ENCODE data around the gene GABRB2. TPM values are rescaled to one million over a fixed set of nuclear protein-coding genes. Genes with fewer than 3 reads are reported as not detected.

The GABRB2 gene
- polyA plus RNA-seq, 2 of the 4 experiments (the other 2 are of a cell fraction), result not detected

DNA sequence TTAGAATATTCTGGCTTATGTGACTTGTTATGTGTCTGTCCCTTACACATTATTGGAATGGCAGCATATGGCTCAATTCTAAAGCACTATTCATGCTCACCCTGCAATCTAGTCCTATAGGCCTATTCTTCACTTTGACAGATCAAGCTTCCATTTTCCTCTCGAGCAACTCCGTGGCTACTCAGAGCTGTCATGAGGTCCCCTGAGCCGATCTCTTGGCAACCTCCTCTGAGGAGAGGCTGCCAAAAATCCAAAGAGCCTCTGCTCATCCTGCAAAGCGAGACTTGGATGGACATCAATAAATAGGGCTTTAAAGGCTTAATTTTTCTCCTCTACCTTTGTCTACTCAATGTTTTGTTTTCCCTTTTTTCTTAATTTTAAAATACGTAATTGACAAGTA lies 163.8 kb downstream of the GABRB2 start:
- 6% methylated on average over 5 of the region's 5 CpGs for WGBS (ENCODE audit: missing lambda C conversion rate)
- ATAC-seq (no peak), DNase-seq (ENCODE audit: low read depth in 1 of 2, low spot score in 1 of 2) (no peak), FAIRE-seq (no peak)
- H3K9me3 ChIP-seq, result no peaks in the 10 kb centered on the region
- no peak overlapping the region for H3K27ac ChIP-seq
- H3K4me2 ChIP-seq, result no peak overlapping the region
- POLR2A ChIA-PET, result no interaction called here
- H3K4me1 ChIP-seq, result no peaks in the 10 kb centered on the region
- CTCF ChIA-PET, result no interaction called here
- TF ChIP-seq, protein P1, sequence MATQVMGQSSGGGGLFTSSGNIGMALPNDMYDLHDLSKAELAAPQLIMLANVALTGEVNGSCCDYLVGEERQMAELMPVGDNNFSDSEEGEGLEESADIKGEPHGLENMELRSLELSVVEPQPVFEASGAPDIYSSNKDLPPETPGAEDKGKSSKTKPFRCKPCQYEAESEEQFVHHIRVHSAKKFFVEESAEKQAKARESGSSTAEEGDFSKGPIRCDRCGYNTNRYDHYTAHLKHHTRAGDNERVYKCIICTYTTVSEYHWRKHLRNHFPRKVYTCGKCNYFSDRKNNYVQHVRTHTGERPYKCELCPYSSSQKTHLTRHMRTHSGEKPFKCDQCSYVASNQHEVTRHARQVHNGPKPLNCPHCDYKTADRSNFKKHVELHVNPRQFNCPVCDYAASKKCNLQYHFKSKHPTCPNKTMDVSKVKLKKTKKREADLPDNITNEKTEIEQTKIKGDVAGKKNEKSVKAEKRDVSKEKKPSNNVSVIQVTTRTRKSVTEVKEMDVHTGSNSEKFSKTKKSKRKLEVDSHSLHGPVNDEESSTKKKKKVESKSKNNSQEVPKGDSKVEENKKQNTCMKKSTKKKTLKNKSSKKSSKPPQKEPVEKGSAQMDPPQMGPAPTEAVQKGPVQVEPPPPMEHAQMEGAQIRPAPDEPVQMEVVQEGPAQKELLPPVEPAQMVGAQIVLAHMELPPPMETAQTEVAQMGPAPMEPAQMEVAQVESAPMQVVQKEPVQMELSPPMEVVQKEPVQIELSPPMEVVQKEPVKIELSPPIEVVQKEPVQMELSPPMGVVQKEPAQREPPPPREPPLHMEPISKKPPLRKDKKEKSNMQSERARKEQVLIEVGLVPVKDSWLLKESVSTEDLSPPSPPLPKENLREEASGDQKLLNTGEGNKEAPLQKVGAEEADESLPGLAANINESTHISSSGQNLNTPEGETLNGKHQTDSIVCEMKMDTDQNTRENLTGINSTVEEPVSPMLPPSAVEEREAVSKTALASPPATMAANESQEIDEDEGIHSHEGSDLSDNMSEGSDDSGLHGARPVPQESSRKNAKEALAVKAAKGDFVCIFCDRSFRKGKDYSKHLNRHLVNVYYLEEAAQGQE (IDR thresholded peaks at IDR 0.05), result no peak
- TF ChIP-seq, protein P2, sequence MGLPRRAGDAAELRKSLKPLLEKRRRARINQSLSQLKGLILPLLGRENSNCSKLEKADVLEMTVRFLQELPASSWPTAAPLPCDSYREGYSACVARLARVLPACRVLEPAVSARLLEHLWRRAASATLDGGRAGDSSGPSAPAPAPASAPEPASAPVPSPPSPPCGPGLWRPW (IDR thresholded peaks at IDR 0.05), result no peak
- TF ChIP-seq BHLHE40 (IDR thresholded peaks at IDR 0.05; ENCODE audit: low read depth, low read length), result no peak
- no peak for TF ChIP-seq FOSB (CRISPR knock-in tag; IDR thresholded peaks at IDR 0.05)
- no peak for TF ChIP-seq FOXS1 (CRISPR knock-in tag; IDR thresholded peaks at IDR 0.05)
- TF ChIP-seq MAZ (IDR thresholded peaks at IDR 0.05; ENCODE audit: borderline replicate concordance, low read depth, low read length), result no peak
- no peak for TF ChIP-seq RNF2 (IDR thresholded peaks at IDR 0.05; ENCODE audit: borderline replicate concordance, low read depth)
- TF ChIP-seq, protein P3, sequence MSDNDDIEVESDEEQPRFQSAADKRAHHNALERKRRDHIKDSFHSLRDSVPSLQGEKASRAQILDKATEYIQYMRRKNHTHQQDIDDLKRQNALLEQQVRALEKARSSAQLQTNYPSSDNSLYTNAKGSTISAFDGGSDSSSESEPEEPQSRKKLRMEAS (IDR thresholded peaks at IDR 0.05), result no peak
- H3K4me3 ChIP-seq, result no peak overlapping the region

DNA sequence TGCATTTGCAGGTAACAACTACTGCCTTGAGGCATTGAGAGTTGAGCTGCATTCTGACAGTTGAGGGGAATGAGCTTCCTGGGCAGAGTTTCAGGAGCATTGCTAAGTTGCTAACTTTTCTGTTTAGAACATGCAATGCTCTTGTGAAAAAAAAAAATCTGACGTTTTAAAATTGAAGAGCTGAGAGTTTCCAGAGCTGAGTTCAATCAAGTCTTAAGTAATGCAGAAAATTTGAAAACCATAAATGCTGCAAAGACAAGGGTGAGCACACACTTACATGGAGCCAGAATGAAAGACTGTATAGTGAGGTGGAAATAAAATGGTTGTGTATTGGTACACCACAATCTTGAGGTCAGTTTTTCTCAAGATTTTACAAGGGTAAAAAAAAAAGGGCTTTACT lies 166.0 kb downstream of the GABRB2 start:
- Histone ChIP-seq H3K4me1 (no peaks in the 10 kb centered on the region), H3K4me2 (no peak overlapping the region), H3K4me3 (no peak overlapping the region), H3K27ac (no peak overlapping the region), H3K9me3 (no peaks in the 10 kb centered on the region)
- DNase-seq (ENCODE audit: low read depth in 1 of 2, low spot score in 1 of 2) (no peak), ATAC-seq (no peak), FAIRE-seq (no peak)
- ChIA-PET POLR2A (no interaction called here), CTCF (interaction anchor here (1.1 kb wide), 1 partner anchor 9 kb away, joined by 3 read pairs; no protein-coding TSS in a partner anchor)
- no peak for TF ChIP-seq RARB (CRISPR knock-in tag; IDR thresholded peaks at IDR 0.05)
- no peak for TF ChIP-seq BHLHE40 (IDR thresholded peaks at IDR 0.05; ENCODE audit: low read depth, low read length)
- TF ChIP-seq KDM5A (IDR thresholded peaks at IDR 0.05), result no peak
- WGBS (ENCODE audit: missing lambda C conversion rate), result 0% methylated on average over 1 of the region's 1 CpG

DNA sequence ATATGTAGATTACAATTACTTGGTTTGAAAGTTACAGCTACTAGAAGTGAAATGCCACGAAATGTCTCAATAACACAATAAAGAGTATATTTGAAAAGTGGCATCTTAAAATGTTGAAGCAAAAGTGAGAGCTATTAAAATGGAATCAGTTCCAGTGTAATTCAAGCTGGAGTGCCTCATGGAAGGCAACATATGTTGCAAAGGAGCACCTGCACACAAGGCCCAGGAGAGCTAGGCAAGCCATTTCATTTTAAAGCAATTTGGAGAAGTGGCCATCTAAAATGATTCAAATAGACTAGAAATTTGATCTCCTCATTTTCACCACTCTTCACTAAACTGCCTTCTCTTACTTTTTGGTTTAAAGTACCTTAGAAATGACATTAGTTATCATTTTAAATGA lies 167.8 kb downstream of the GABRB2 start:
- FAIRE-seq (no peak), DNase-seq (ENCODE audit: low read depth in 1 of 2, low spot score in 1 of 2) (no peak), ATAC-seq (no peak)
- Histone ChIP-seq H3K9me3 (no peaks in the 10 kb centered on the region), H3K27ac (no peak overlapping the region), H3K4me1 (no peaks in the 10 kb centered on the region), H3K4me3 (no peak overlapping the region), H3K4me2 (no peak overlapping the region)
- CTCF ChIA-PET, result no interaction called here
- POLR2A ChIA-PET, result no interaction called here
- 2% methylated on average over 1 of the region's 1 CpG for WGBS (ENCODE audit: missing lambda C conversion rate)
- TF ChIP-seq CBX2 (IDR thresholded peaks at IDR 0.05; ENCODE audit: borderline replicate concordance, low read depth) (no peak), ZC3H11A (IDR thresholded peaks at IDR 0.05) (no peak), RARB (CRISPR knock-in tag; IDR thresholded peaks at IDR 0.05) (no peak), PHF8 (IDR thresholded peaks at IDR 0.05; ENCODE audit: borderline replicate concordance, low read depth) (no peak), FOXS1 (CRISPR knock-in tag; IDR thresholded peaks at IDR 0.05) (no peak), POLR2AphosphoS2 (conservative IDR thresholded peaks at IDR 0.05; ENCODE audit: low read length) (no peak), TP53 (CRISPR knock-in tag; IDR thresholded peaks at IDR 0.05) (no peak), RCOR1 (IDR thresholded peaks at IDR 0.05; ENCODE audit: low read depth, low read length) (no peak), JUNB (IDR thresholded peaks at IDR 0.05) (no peak), HOXA7 (CRISPR knock-in tag; IDR thresholded peaks at IDR 0.05) (no peak), TFCP2L1 (CRISPR knock-in tag; IDR thresholded peaks at IDR 0.05) (no peak)
- TF ChIP-seq, protein P1 (IDR thresholded peaks at IDR 0.05), result no peak
- TF ChIP-seq, protein P3 (IDR thresholded peaks at IDR 0.05), result no peak
- TF ChIP-seq, protein P4, sequence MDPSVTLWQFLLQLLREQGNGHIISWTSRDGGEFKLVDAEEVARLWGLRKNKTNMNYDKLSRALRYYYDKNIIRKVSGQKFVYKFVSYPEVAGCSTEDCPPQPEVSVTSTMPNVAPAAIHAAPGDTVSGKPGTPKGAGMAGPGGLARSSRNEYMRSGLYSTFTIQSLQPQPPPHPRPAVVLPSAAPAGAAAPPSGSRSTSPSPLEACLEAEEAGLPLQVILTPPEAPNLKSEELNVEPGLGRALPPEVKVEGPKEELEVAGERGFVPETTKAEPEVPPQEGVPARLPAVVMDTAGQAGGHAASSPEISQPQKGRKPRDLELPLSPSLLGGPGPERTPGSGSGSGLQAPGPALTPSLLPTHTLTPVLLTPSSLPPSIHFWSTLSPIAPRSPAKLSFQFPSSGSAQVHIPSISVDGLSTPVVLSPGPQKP (IDR thresholded peaks at IDR 0.05; ENCODE audit: low read depth, low read length), result no peak
- TF ChIP-seq, protein P5, sequence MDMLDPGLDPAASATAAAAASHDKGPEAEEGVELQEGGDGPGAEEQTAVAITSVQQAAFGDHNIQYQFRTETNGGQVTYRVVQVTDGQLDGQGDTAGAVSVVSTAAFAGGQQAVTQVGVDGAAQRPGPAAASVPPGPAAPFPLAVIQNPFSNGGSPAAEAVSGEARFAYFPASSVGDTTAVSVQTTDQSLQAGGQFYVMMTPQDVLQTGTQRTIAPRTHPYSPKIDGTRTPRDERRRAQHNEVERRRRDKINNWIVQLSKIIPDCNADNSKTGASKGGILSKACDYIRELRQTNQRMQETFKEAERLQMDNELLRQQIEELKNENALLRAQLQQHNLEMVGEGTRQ (IDR thresholded peaks at IDR 0.05), result no peak
- TF ChIP-seq, protein P6, sequence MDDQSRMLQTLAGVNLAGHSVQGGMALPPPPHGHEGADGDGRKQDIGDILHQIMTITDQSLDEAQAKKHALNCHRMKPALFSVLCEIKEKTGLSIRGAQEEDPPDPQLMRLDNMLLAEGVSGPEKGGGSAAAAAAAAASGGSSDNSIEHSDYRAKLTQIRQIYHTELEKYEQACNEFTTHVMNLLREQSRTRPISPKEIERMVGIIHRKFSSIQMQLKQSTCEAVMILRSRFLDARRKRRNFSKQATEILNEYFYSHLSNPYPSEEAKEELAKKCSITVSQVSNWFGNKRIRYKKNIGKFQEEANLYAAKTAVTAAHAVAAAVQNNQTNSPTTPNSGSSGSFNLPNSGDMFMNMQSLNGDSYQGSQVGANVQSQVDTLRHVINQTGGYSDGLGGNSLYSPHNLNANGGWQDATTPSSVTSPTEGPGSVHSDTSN (IDR thresholded peaks at IDR 0.05), result no peak
